Keratinocyte (primary cell): ENCODE data around the gene PPP2CA. TPM values are rescaled to one million over a fixed set of nuclear protein-coding genes. Genes with fewer than 3 reads are reported as not detected.

Experiments used
- DNase-seq: peaks from one replicate; pipeline ENCODE4 v3.0.0-alpha.2; 2011; ENCODE audit warnings: low read depth, missing footprints, low spot score
- FAIRE-seq: peaks from 2 replicates; lab custom pipeline; 2011; peaks lifted over from hg19 to GRCh38; lab: Jason Lieb, UNC
- H2AFZ ChIP-seq: 2 replicates; pipeline ENCODE4 v1.6.0; 2012; ENCODE audit warnings: low read length, control low read depth, inconsistent platforms; ENCODE audit not compliant: control insufficient read depth
- H3K27ac ChIP-seq: 2 replicates; pipeline ENCODE4 v1.5.1; 2011; ENCODE audit warnings: low read length; ENCODE audit not compliant: control insufficient read depth, insufficient read depth
- H3K27me3 ChIP-seq: 3 replicates; pipeline ENCODE4 v1.6.0; 2011; ENCODE audit warnings: low read length; ENCODE audit not compliant: control insufficient read depth, insufficient read depth; ENCODE audit errors: extremely low read depth
- H3K36me3 ChIP-seq, 2 experiments: 2 replicates in 1 of 2; 3 replicates in 1 of 2; pipeline ENCODE4 v1.5.1; 2011; ENCODE audit warnings: low read length in 2 of 2, mild to moderate bottlenecking in 1 of 2; ENCODE audit not compliant: control insufficient read depth in 2 of 2, insufficient read depth in 2 of 2; ENCODE audit errors: extremely low read depth in 1 of 2
- H3K4me1 ChIP-seq: 3 replicates; pipeline ENCODE4 v1.5.1; 2011; ENCODE audit warnings: low read length; ENCODE audit not compliant: control insufficient read depth, insufficient read depth; ENCODE audit errors: extremely low read depth
- H3K4me2 ChIP-seq: 3 replicates; pipeline ENCODE4 v1.6.0; 2011; ENCODE audit warnings: low read depth, low read length; ENCODE audit not compliant: control insufficient read depth, insufficient read depth; ENCODE audit errors: extremely low read depth
- H3K4me3 ChIP-seq, 3 experiments: fragments of 200-600 bp in 1 of 3; sonication (generic) in 1 of 3; 2 replicates in 2 of 3; 3 replicates in 1 of 3; pipeline ENCODE4 v1.5.1; 2011 to 2016; ENCODE audit warnings: low read length in 3 of 3, mild to moderate bottlenecking in 3 of 3, control low read depth in 2 of 3, inconsistent platforms in 1 of 3, low read depth in 1 of 3, mixed read lengths in 1 of 3, mixed run types in 1 of 3, moderate library complexity in 1 of 3; ENCODE audit not compliant: control insufficient read depth in 2 of 3, insufficient read depth in 2 of 3; ENCODE audit errors: extremely low read depth in 1 of 3
- H3K79me2 ChIP-seq: 2 replicates; pipeline ENCODE4 v1.6.0; 2012; ENCODE audit warnings: low read length; ENCODE audit not compliant: control insufficient read depth, insufficient read depth
- H3K9ac ChIP-seq: 3 replicates; pipeline ENCODE4 v1.6.0; 2011; ENCODE audit warnings: low read length; ENCODE audit not compliant: control insufficient read depth, insufficient read depth; ENCODE audit errors: extremely low read depth
- H3K9me1 ChIP-seq: 3 replicates; pipeline ENCODE4 v1.6.0; 2011; ENCODE audit warnings: low read length; ENCODE audit not compliant: control insufficient read depth, insufficient read depth; ENCODE audit errors: extremely low read depth
- H3K9me3 ChIP-seq: 2 replicates; pipeline ENCODE4 v1.5.1; 2012; ENCODE audit warnings: low read depth, low read length; ENCODE audit not compliant: control insufficient read depth
- H4K20me1 ChIP-seq: 3 replicates; pipeline ENCODE4 v1.6.0; 2011; ENCODE audit warnings: low read length; ENCODE audit not compliant: control insufficient read depth, insufficient read depth; ENCODE audit errors: extremely low read depth
- EZH2 ChIP-seq: IDR thresholded peaks from one replicate; pipeline ENCODE4 v1.6.1; 2012; ENCODE audit warnings: inconsistent platforms, mild to moderate bottlenecking, low read length, moderate library complexity
- dilution Hi-C: fragments of 300-500 bp; cut with MboI; formaldehyde crosslinking; loops from one replicate; pipeline ENCODE4 v1.7.0; 2020; ENCODE audit warnings: low sequenced_read_pairs; ENCODE audit not compliant: extremely low pct_ligation_motif_present
- polyA plus RNA-seq, 5 experiments: library from polyadenylated mRNA; depleted of rRNA in 3 of 5; stranded (reverse) in 3 of 5; stranded (forward) in 1 of 5; unstranded in 1 of 5; fragments of >200 nt; gene quantifications; 1 replicate in 1 of 5; 2 replicates in 3 of 5; 3 replicates in 1 of 5; pipeline versions ENCODE4 v1.2.1 to v1.2.3, GENCODE V29; 2011 to 2012; ENCODE audit warnings: missing spikeins in 2 of 5, low read depth in 1 of 5, low replicate concordance in 1 of 5
- TF ChIP-seq, protein P1 (sequence below), 3 experiments: IDR thresholded peaks in 1 of 3; conservative IDR thresholded peaks in 1 of 3; optimal IDR thresholded peaks in 1 of 3; 2 replicates in 2 of 3; 3 replicates in 1 of 3; pipeline versions ENCODE3 to v1.5.1; 2011; ENCODE audit warnings: low read length in 3 of 3, mild to moderate bottlenecking in 3 of 3, moderate library complexity in 2 of 3, control low read depth in 1 of 3, inconsistent platforms in 1 of 3; ENCODE audit not compliant: insufficient read depth in 2 of 3; ENCODE audit errors: extremely low read depth in 1 of 3

PPP2CA gene
- polyA plus RNA-seq, 1 donor (not counting 4 experiments of a cell fraction or from before 2014, with no cell fraction given) = 255 TPM

DNA sequence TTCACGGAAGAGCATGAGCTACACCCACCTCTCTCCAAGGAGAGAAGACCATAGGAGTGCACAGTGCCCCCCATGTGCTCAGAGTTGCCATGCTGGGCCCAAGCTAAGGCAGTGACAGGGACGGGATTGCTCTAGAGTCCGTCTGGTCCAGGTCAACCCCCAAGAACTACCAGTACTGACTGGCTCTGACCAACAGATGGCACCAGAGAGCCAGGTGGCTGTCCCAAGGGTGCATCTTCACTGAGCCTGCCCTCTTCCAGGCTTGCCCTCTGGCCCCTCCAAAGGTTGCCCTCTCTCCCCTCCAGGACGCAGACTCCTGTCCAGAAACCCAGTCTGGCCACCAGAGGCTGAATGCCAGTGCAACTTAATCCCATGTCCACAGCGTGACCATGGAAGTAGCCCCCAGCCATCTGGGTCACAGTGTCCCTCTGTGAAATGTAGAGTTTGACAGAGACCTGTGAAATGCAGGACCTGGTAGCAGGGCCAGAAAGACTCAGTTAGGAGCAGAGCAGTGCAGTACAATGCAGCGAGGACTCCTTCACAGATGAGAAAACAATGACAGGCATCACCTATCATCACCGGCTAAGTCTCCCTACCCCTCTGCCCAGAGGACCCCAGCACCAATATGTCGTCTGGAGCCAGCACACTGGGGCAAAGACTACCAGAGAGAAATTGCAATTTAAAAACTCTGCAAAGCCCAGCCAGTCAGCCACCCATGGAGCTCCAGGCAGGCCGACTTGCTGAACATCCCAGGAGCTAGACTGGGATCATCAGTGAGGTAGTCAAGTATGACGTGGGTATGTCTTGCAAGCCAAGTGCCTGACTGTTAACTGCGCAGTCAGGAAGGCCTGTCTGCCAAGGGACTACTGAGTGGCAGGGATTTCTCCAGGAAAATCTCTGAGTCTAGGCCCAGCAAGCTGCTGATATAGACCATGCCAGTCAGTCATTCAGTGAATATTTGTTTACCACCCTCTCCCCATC is 41.4 kb downstream of the PPP2CA start:
- H3K9ac ChIP-seq = no peak overlapping the region
- no peaks in the 10 kb centered on the region for H3K36me3 ChIP-seq
- no peaks in the 10 kb centered on the region for H3K9me3 ChIP-seq
- no peak overlapping the region for H3K27ac ChIP-seq
- H3K27me3 ChIP-seq = no peaks in the 10 kb centered on the region
- dilution Hi-C loops = no loop called here
- DNase-seq = no peak
- H2AFZ ChIP-seq = no peak overlapping the region
- no peaks in the 10 kb centered on the region for H3K4me1 ChIP-seq
- FAIRE-seq = no peak
- H3K4me3 ChIP-seq = no peak overlapping the region
- no peak overlapping the region for H3K4me2 ChIP-seq
- TF ChIP-seq EZH2 = no peak
- TF ChIP-seq, protein P1, sequence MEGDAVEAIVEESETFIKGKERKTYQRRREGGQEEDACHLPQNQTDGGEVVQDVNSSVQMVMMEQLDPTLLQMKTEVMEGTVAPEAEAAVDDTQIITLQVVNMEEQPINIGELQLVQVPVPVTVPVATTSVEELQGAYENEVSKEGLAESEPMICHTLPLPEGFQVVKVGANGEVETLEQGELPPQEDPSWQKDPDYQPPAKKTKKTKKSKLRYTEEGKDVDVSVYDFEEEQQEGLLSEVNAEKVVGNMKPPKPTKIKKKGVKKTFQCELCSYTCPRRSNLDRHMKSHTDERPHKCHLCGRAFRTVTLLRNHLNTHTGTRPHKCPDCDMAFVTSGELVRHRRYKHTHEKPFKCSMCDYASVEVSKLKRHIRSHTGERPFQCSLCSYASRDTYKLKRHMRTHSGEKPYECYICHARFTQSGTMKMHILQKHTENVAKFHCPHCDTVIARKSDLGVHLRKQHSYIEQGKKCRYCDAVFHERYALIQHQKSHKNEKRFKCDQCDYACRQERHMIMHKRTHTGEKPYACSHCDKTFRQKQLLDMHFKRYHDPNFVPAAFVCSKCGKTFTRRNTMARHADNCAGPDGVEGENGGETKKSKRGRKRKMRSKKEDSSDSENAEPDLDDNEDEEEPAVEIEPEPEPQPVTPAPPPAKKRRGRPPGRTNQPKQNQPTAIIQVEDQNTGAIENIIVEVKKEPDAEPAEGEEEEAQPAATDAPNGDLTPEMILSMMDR (optimal IDR thresholded peaks at IDR 0.05 in 1 of 3, IDR thresholded peaks at IDR 0.05 in 1 of 3, conservative IDR thresholded peaks at IDR 0.05 in 1 of 3; ENCODE audit: extremely low read depth in 1 of 3, insufficient read depth in 2 of 3, low read length in 3 of 3) = peak; percentile 94 to 98 (median 97)
- no peaks in the 10 kb centered on the region for H3K9me1 ChIP-seq
- no peaks in the 10 kb centered on the region for H3K79me2 ChIP-seq
- H4K20me1 ChIP-seq = no peaks in the 10 kb centered on the region

DNA sequence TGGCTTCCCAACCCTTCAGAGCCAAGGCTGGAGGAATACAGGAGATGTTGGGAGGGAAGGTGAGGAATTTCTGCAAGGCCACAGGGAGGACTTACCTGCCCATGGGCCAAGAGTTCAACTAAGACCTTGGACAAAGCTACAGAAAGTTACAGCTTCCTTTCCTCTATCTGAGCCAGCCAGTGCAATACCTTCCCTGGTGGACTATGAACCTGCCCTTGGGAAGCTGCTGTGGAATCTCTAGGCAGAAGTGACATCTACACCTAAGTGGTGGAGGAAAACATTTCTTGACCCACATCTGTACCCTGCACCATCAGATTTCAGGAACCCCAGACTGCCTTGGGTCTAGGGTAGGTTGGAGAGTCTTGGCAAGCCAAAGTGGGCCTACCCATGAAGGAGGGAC is 42.4 kb downstream of the PPP2CA start:
- Histone ChIP-seq H3K4me2 (no peak overlapping the region), H3K9me1 (no peaks in the 10 kb centered on the region), H3K4me3 (no peak overlapping the region), H3K27ac (no peak overlapping the region), H2AFZ (no peak overlapping the region), H3K9me3 (no peaks in the 10 kb centered on the region), H3K9ac (no peak overlapping the region), H4K20me1 (no peaks in the 10 kb centered on the region), H3K27me3 (no peaks in the 10 kb centered on the region), H3K4me1 (no peaks in the 10 kb centered on the region), H3K36me3 (no peaks in the 10 kb centered on the region), H3K79me2 (no peaks in the 10 kb centered on the region)
- dilution Hi-C loops = no loop called here
- TF ChIP-seq, protein P1 (optimal IDR thresholded peaks at IDR 0.05 in 1 of 3, IDR thresholded peaks at IDR 0.05 in 1 of 3, conservative IDR thresholded peaks at IDR 0.05 in 1 of 3; ENCODE audit: extremely low read depth in 1 of 3, insufficient read depth in 2 of 3, low read length in 3 of 3) = no peak
- TF ChIP-seq EZH2 = no peak
- no peak for FAIRE-seq
- no peak for DNase-seq
